ENCODE data around the gene INO80.

GRCh38 chr15:40978562-40978961, 137.5 kb downstream of the INO80 start:
- TF ChIP-seq CTCF (conservative IDR thresholded peaks at IDR 0.05; ENCODE audit: low read length) (no peak), EZH2phosphoT487 (IDR thresholded peaks at IDR 0.05; ENCODE audit: borderline replicate concordance, low read depth, low read length) (no peak)

Data from OCI-LY7 (cell line).